Common myeloid progenitor, CD34-positive (primary cell): ENCODE results near the gene ALLC.
"Not testable (repeated sequence)": the region's sequence is repeated elsewhere in the genome, so short reads cannot be mapped to it uniquely, and the experiment has no call there.

Experiments
- CTCF ChIA-PET: fragments of 350-600 bp; sonication (Branson Sonifier 250); formaldehyde crosslinking; loops from one replicate; lab custom pipeline; 2021; ENCODE audit warnings: antibody characterized with exemption; lab: Charles Lee
- POLR2A ChIA-PET: fragments of 350-600 bp; sonication (Branson Sonifier 250); formaldehyde crosslinking; loops from one replicate; lab custom pipeline; 2021; ENCODE audit warnings: antibody characterized with exemption; lab: Charles Lee
- DNase-seq, 3 donors: peaks; one replicate each; pipeline versions ENCODE4 v3.0.0 to v3.0.0-alpha.2; 2013
- H3K27ac ChIP-seq, 2 experiments: 1 replicate in 1 of 2; 2 replicates in 1 of 2; pipeline ENCODE4 v1.7.0; 2013; ENCODE audit warnings: inconsistent platforms in 2 of 2, low read length in 2 of 2, mild to moderate bottlenecking in 2 of 2, low read depth in 1 of 2, moderate library complexity in 1 of 2; ENCODE audit not compliant: severe bottlenecking in 2 of 2, insufficient read depth in 1 of 2, poor library complexity in 1 of 2
- H3K27me3 ChIP-seq, 5 experiments: replicated peaks in 2 of 5; 1 replicate in 3 of 5; 2 replicates in 2 of 5; pipeline versions ENCODE4 v1.6.1 to v1.7.0; 2013; ENCODE audit warnings: low read length in 4 of 5, mild to moderate bottlenecking in 2 of 5, moderate library complexity in 2 of 5, inconsistent platforms in 1 of 5; ENCODE audit not compliant: insufficient read depth in 5 of 5, control insufficient read depth in 4 of 5
- H3K36me3 ChIP-seq, 4 experiments: 1 replicate in 2 of 4; 2 replicates in 2 of 4; pipeline versions ENCODE4 v1.6.1 to v1.7.0; 2013; ENCODE audit warnings: low read length in 3 of 4, control low read depth in 1 of 4, mild to moderate bottlenecking in 1 of 4; ENCODE audit not compliant: control insufficient read depth in 4 of 4, insufficient read depth in 4 of 4
- H3K4me1 ChIP-seq, 4 experiments: 1 replicate in 3 of 4; 2 replicates in 1 of 4; pipeline versions ENCODE4 v1.6.1 to v1.7.1; 2013; ENCODE audit warnings: low read length in 3 of 4, mild to moderate bottlenecking in 3 of 4, control low read depth in 1 of 4, inconsistent platforms in 1 of 4, moderate library complexity in 1 of 4; ENCODE audit not compliant: control insufficient read depth in 4 of 4, insufficient read depth in 4 of 4; ENCODE audit errors: control extremely low read depth in 1 of 4
- H3K4me3 ChIP-seq, 7 experiments: 1 replicate in 4 of 7; 2 replicates in 3 of 7; pipeline versions ENCODE4 v1.5.1 to v1.7.0; 2013; ENCODE audit warnings: mild to moderate bottlenecking in 7 of 7, low read length in 6 of 7, moderate library complexity in 6 of 7, inconsistent platforms in 2 of 7, low read depth in 2 of 7, control low read depth in 1 of 7; ENCODE audit not compliant: insufficient read depth in 4 of 7, control insufficient read depth in 1 of 7; ENCODE audit errors: extremely low read depth in 1 of 7
- H3K9me3 ChIP-seq, 5 experiments: 1 replicate in 4 of 5; 2 replicates in 1 of 5; pipeline versions ENCODE4 v1.6.1 to v1.7.1; 2013; ENCODE audit warnings: low read length in 4 of 5, mild to moderate bottlenecking in 2 of 5, inconsistent platforms in 1 of 5, low read depth in 1 of 5, moderate library complexity in 1 of 5; ENCODE audit not compliant: control insufficient read depth in 4 of 5, insufficient read depth in 2 of 5; ENCODE audit errors: control extremely low read depth in 1 of 5
- WGBS: methylation state at CpG from one replicate; pipeline ENCODE4 v1.1.5; 2013; ENCODE audit not compliant: insufficient coverage; 5-methylcytosine and 5-hydroxymethylcytosine counted together

ALLC gene

GRCh38 chr2:3612639-3613523 is 45.1 kb upstream of the ALLC start:
- DNase-seq = no peak
- Histone ChIP-seq H3K9me3 (no peaks in the 10 kb centered on the region), H3K4me1 (peaks cover 0 to 2% (median 0%) of the 10 kb centered on the region in 4 experiments), H3K36me3 (no peaks in the 10 kb centered on the region), H3K27ac (no peak overlapping the region), H3K27me3 (no peaks in the 10 kb centered on the region), H3K4me3 (no peak overlapping the region)
- ChIA-PET CTCF (interaction anchor here (0.6 to 1.2 kb wide), 2 partner anchors 23 to 28 kb away, joined by 3 read pairs; no protein-coding TSS in a partner anchor), POLR2A (no interaction called here)
- 95% methylated on average over 26 of the region's 29 CpGs for WGBS

GRCh38 chr2:3613524-3613905 is 44.5 kb upstream of the ALLC start:
- DNase-seq = no peak
- Histone ChIP-seq H3K4me3 (no peak overlapping the region), H3K36me3 (no peaks in the 10 kb centered on the region), H3K4me1 (peaks cover 0 to 2% (median 0%) of the 10 kb centered on the region in 4 experiments), H3K27me3 (no peaks in the 10 kb centered on the region), H3K9me3 (no peaks in the 10 kb centered on the region), H3K27ac (no peak overlapping the region)
- POLR2A ChIA-PET = no interaction called here
- CTCF ChIA-PET = interaction anchor here (1.2 kb wide), 1 partner anchor 29 kb away, joined by 3 read pairs; no protein-coding TSS in a partner anchor
- 99% methylated on average over 9 of the region's 12 CpGs for WGBS

GRCh38 chr2:3614743-3615142 is 43.3 kb upstream of the ALLC start:
- CTCF ChIA-PET, H3K4me1 ChIP-seq, POLR2A ChIA-PET, H3K9me3 ChIP-seq, H3K4me3 ChIP-seq, H3K36me3 ChIP-seq, H3K27me3 ChIP-seq, DNase-seq, H3K27ac ChIP-seq: not testable (repeated sequence)
- WGBS = no CpG with 5 or more reads among the region's 2 CpGs

- H3K27ac ChIP-seq, POLR2A ChIA-PET, H3K4me3 ChIP-seq, DNase-seq, H3K4me1 ChIP-seq, H3K27me3 ChIP-seq, H3K36me3 ChIP-seq, CTCF ChIA-PET, H3K9me3 ChIP-seq: not testable (repeated sequence)
- 99% methylated on average over 12 of the region's 46 CpGs for WGBS
Observed at GRCh38 chr2:3615541-3616200, 42.3 kb upstream of the ALLC start.

- H3K4me3 ChIP-seq, H3K4me1 ChIP-seq, DNase-seq, POLR2A ChIA-PET, H3K27me3 ChIP-seq, H3K36me3 ChIP-seq, H3K27ac ChIP-seq, CTCF ChIA-PET, H3K9me3 ChIP-seq: not testable (repeated sequence)
- 100% methylated on average over 8 of the region's 25 CpGs for WGBS
Observed at GRCh38 chr2:3616435-3617197, 41.4 kb upstream of the ALLC start.

- 100% methylated on average over 3 of the region's 21 CpGs for WGBS
- Histone ChIP-seq H3K4me1 (no peaks in the 10 kb centered on the region), H3K36me3 (no peaks in the 10 kb centered on the region), H3K4me3 (no peak overlapping the region), H3K27me3 (no peaks in the 10 kb centered on the region), H3K9me3 (peaks cover 0 to 2% (median 0%) of the 10 kb centered on the region in 5 experiments), H3K27ac (no peak overlapping the region)
- ChIA-PET CTCF (no interaction called here), POLR2A (no interaction called here)
- DNase-seq = no peak
Observed at GRCh38 chr2:3617198-3617890, 40.7 kb upstream of the ALLC start.
